HG03520 (cell line): ENCODE measurements around the gene RBL2.
A peak's percentile ranks its signal among the peaks of the same experiment; 100 is the strongest.
"Not testable (repeated sequence)": the region's sequence is repeated elsewhere in the genome, so short reads cannot be mapped to it uniquely, and the experiment has no call there.

Experiments used
- ATAC-seq: cut with Tn5 transposase; IDR thresholded peaks from one replicate; pipeline ENCODE4 v1.9.1; 2021; ENCODE audit warnings: mild to moderate bottlenecking, moderate library complexity; ENCODE audit not compliant: unreplicated experiment

Gene RBL2

GRCh38 chr16:53503991-53504663 is 69.9 kb downstream of the RBL2 start:
- no peak for ATAC-seq

DNA sequence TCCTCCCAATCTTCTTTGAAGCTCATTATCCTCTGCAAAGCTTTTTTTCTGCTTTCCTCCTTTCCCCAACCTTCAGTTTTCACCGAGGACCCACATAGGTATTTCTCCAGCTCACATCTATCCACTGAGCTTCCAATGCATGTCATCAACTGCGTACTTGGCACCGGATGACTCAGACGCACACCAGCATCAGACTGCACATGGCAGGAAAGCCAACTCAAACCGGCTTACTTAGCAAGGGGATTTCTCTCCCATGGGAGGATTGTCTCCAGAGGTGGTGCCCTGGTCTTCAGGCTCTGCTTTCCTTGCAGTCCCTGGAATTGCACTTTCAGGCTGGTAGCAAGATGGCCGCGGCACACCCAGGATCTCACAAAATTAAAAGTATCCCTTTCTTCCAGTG is 70.4 kb downstream of the RBL2 start:
- no peak for ATAC-seq

- no peak for ATAC-seq
Observed at GRCh38 chr16:53506254-53506653, 72.0 kb downstream of the RBL2 start.

GRCh38 chr16:53507464-53508179 is 73.4 kb downstream of the RBL2 start:
- no peak for ATAC-seq

DNA sequence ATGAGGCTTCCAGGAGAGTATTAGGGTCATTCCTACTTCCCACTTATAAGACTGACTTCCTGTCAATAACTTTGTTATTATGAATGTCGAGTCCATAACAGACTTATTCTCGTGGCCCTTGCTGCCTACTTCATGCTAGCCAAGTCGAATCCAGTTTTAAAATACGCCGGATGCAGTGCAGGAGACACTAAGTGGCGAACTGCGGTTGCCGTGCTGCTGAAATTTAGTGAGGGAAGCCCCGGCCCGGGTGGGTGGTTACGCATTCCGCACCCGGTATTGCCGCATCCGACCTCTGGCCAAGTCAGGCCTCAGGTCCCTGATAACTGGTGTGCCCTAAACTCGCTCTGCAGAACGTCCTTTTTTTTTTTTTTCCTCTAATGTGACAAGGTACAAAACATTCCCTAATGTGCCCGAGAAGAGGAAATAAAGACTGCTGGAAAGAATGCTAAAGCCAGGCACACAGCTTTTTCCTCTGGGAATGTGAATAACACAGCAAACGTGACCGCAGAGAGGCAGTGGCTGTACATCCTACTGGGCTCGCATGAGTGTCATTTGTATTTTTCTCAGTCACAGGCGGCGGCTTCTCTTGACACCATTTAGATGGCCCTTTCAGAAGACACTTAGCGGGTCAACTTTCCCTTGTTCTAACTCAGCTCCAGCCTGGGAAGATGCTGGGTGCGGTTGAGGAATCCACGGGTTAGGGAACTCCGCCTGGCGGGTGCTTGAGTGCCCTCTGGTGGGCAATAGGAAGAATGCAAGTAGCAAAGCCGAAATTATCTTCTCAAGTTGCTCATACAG is 75.8 kb downstream of the RBL2 start:
- ATAC-seq: peak; percentile 65

DNA sequence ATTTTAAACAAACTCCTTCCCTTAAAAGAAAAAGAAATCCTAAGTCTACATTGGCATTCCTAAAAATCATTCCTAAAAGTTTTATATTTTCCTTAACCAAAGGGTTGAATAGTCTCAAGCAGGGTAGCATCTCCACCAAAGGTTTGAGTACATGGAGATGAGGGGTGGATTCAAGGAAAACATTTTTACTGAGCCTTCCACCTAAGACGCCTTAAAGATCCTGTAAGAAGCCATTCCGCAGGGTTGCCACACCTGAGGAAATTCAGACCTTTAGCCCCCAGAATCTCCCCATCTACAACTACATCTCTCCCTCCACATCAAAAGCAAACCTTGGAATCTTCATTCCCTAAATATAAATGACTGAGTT is 76.4 kb downstream of the RBL2 start:
- no peak for ATAC-seq

DNA sequence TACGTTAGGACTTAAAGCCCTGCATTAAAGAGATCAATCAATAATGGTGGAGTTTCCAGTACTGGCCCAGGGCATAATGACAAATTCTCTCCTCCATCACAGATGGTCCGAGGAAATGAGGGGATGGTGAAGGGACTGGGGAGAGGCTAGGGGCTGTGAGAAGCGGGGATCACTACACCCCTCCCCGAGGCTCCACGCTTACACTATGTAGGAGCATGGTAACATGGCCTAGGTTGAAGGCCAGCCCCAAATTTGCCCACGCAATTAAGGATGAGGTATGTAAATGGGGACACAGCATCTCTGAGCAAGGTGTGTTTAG is 76.8 kb downstream of the RBL2 start:
- ATAC-seq: no peak

GRCh38 chr16:53511403-53512280 is 77.4 kb downstream of the RBL2 start:
- ATAC-seq: no peak

DNA sequence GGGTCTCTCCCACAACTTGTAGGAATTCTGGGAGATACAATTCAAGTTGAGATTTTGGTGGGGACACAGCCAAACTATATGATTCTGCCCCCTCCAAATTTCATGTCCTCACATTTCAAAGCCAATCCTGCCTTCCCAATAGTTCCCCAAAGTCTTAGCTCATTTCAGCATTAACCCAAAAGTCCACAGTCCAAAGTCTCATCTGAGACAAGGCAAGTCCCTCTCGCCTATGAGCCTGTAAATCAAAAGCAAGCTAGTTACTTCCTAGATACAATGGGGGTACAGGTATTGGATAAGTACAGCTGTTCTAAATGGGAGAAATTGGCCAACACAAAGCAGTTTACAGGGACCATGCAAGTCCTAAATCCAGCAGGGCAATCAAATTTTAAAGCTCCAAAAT is 78.5 kb downstream of the RBL2 start:
- ATAC-seq: not testable (repeated sequence)

DNA sequence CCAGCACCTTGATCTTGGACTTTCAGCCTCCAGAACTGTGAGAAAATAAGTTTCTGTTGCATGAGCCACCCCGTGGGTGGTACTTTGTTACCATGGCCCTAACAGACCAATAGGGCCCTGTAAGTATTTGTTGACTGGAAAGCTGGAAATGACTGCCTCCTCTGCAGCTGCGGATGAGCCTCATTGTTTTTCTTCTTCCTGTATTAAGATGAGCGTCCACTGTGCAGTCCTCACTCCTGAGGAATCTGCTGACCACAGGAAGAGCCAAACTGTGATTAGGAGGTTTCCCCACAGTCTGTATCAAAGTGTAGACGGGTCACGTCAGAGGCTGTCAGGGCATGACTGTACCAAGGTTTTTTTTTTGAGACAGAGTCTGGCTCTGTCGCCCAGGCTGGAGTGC is 81.0 kb downstream of the RBL2 start:
- ATAC-seq: no peak

DNA sequence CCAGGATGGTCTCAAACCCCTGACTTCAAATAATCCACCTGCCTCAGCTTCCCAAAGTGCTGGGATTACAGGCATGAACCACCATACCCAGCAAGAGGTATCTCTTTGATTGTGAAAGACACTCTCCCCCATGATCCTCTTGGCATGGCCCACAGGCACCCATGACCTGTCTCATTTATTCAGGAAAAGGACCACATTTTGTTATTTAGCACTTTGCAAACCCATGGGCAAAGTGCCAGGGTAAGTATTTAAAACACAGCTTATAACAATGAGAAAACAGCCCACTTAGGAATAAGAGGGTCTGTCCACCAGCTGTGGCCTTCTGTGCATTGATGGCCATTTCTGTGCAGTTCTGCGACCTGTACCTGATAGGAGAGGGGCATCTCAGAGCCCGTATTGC is 81.5 kb downstream of the RBL2 start:
- no peak for ATAC-seq

- no peak for ATAC-seq
Observed at GRCh38 chr16:53517851-53518250, 83.6 kb downstream of the RBL2 start.

DNA sequence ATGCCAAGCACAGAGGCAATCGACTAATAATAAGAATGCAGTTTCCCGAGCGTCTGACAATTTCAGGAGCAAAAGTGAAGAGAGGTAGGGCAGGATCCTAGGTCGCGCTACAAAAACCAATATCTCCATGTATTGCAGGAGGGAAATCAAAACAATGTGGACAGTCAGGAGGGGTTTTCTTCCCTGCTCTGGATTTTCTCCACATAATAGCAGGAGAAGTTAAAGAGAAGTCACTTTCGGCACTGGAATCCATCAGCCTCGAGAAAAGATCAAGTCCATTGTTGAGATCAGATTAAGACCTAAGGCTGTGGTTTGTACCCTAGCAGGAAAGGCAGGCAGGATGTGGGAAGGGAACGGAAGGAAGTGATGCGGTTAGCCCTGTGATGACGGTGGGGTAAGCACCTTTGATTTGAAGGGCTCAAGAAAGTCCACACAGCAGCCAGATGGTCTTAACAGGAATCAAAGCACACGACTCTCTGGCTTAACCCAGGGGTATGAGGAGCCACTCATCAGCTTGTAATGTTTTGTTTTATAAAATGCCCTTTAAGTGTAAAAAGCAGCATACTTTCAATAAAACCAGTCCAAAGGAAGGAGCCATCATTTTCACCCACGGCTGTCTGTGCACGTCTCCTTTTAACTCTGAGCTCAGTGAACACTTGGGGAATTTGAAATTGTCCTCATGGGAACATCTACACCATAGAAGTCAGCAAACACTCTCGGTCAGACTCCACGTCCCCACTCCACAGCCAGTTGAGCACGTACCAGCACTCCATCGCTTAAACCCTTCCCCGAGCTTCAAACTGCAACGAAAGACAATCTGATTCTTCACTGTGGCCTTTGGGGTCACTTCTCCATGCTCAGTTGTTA is 84.5 kb downstream of the RBL2 start:
- ATAC-seq: peak; percentile 97

DNA sequence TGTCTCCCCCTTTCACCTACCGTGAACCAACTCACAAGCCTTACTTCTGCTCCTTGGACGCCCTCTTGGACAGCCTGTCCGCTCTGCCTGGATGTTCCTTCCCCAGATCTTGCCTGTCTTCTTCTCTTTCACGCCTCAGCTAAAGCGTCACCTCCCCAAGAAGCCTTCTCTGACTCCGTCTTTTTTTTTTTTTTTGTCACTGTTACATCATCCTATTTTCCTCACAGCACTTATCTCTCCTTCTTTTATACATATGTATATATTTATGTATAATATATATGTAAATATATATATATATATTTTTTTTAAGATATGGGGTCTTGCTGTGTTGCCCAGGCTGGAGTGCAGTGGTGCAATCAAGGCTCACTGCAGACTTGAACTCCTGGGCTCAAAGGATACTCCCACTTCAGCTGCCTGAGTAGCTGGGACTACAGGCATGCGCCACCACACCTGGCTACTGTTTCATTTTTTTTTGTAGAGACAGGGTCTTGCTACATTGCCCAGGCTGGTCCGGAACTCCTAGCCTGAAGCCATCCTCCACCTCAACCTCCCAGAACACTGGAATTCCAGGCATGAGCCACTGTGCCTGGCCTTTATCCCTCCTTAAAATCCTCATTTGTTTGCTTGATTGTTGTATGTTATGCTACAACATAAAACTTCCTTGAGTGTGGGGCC is 85.3 kb downstream of the RBL2 start:
- no peak for ATAC-seq

DNA sequence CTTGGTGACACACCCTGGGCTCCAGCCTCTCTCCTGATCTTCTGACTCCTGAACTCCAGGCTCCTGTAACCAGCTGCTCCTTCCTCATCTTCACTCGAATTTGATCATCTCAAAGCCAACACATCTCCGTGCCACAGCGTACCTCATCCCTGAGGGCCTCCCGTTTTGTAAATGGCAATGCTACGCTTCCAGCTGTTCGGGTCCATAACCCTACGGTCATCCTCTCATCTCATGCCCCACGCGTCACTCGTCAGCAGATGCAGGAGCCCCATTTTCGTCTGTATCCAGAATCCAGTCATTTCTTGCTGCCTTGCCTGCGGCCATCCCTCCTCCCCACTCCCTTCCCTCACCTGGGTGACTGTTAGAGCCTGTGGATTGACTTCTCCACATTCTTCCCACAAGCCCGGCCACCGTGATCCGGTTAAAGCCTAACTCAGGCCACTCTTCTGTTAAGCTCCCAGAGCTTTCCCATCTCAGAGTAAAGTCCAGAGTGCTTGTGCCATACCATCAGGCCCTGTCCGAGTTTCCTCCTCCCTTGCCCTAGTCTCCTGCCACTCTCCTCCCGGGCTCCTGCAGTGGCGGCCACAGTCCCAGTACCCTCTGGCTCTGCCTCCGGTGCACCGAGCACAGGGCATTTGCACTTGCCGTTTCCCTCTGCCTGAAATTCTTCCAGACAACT is 89.0 kb downstream of the RBL2 start:
- ATAC-seq: no peak

GRCh38 chr16:53523971-53524548 is 89.8 kb downstream of the RBL2 start:
- ATAC-seq: no peak

GRCh38 chr16:53528797-53529196 is 94.5 kb downstream of the RBL2 start:
- ATAC-seq: no peak

DNA sequence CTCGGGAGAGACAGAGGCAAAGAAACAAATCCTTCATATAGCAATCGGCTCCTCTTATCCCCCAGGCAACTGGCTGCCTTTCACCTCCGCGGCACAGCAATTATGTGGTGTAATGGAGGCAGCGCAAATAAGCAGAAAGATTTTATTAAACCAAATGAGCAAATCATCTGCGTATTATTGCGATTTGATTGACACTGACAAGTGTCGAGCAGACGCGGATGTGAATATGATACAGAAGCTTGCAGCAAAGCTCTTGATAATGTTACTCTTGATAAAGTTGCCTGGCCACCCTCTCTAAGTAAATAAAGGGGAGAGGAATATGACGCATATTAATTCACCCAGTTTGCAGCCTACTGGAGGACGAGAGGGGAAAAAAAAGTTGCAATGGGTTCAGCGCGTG is 95.2 kb downstream of the RBL2 start:
- no peak for ATAC-seq

- no peak for ATAC-seq
Observed at GRCh38 chr16:53530046-53530445, 95.8 kb downstream of the RBL2 start.
